ENCODE measurements around the gene SUPT3H. TPM values are rescaled to one million over a fixed set of nuclear protein-coding genes. Genes with fewer than 3 reads are reported as not detected.

SUPT3H gene
- total and polyA plus RNA-seq, 2 of the 8 experiments (the other 6 are each of a cell fraction or from before 2014, with no cell fraction given) = 18.8 to 23.0 TPM

DNA sequence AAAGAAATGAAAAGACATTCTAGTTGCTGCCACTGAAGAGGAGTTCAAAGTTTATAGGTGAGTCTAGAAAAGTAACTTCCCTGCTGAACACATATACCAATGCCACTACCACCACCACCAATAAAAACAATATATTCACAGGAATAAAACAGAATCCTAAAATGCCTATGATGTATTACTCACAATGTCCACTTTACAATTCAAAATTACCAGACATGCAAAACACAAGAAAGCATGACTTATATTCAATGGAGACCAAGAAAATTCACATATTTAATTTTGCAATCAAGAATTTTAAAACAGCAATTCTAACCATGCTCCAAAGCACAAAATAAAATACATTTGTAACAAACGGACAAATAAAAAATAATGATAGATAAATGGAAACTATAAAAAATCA is 434.9 kb downstream of the SUPT3H start (continued):
- no peak for TF ChIP-seq JUN (IDR thresholded peaks at IDR 0.05; ENCODE audit: low read depth, low read length)
